ENCODE results near the gene OGFR.

The OGFR gene

DNA sequence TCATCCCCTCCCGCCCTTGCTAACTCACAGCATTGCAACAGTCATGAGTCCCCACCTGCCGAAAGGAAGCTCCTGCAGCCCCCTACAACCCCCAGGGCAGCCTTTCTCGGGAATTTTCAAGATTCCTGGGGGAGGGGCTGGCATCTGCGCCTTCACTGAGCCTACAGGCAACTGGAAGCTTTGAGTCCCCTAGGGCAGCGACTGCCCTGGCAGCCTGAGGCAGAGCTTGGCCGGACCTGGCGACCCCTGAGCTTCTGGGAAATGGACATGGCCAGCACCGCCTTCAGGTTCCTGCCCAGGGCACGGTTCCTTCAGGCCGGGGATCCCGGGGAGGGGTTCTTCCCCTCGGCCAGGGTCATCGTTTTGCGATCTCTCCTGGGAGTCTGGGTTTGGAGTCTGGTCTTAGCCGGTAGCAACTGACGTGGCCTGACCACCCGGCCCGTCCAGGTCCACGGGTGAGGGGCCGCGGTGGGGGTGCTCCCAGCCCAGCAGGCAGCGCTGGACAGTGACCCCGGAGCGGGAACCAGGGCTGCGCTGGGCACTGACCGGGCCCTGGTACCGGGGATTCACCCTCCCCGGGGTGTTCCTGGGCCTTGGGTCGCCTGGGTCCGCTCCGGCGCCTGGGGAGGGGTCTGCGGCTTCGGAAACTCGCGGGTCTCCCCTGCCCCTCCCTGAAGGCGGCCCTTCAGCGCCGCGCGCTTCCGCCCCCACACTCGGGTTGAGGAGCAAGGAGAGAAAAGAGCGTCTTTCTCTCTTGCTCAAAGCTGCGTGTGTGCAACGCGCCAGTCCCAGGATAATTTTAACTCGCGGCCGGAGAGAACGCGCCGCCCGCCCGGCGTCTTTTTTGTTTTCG is 11.6 kb downstream of the OGFR start:
- no peak for DNase-seq

DNA sequence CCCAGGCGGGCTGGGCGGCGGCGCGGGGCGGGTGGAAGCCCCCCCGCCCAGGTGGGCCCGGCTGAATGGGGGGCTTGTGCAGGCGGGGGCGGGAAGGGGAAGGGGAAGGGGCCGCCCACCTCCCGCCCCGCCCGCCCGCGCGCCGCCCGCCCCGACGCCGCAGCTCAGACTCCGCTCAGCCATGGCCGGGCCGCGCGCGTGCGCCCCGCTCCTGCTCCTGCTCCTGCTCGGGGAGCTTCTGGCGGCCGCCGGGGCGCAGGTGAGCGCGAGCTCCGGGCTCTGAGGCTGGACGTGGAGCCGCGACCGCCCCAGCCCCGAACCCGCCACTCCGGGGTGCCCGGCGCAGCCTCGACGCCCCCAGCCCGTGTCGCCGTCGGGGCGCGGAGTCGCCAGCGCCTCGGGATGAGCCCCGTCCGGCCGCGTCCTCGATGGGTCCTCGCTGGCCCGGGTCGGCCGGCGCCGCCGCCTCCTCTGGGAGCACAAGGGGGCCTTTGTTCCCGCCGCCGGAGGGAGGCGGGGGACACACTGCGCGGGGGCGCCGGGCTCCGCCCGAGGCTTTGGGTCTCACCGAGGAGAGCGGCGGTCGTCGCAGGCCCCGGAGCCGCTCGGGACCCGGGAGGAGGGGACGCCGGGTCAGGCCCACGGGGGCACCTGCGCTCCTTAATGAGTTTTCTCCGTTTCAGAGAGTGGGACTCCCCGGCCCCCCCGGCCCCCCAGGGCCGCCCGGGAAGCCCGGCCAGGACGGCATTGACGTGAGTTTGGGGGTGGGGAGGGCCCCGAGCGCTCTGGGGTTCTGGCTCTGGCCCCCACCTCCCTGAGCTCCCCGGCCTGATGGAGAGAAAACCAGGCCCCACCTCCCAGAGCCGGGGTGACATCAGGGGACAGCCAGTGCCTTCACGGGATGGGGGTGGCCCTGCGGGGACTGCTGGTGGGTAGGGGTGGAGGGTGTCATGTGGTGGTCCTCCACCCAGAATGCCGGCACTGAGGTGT is 12.5 kb downstream of the OGFR start, which contains the start of gene COL9A3:
COL9A3 (plus strand) TSS at position 167 of the 990 bp plus-strand sequence; CDS start at position 182, 15 bp downstream.
- DNase-seq: no peak

DNA sequence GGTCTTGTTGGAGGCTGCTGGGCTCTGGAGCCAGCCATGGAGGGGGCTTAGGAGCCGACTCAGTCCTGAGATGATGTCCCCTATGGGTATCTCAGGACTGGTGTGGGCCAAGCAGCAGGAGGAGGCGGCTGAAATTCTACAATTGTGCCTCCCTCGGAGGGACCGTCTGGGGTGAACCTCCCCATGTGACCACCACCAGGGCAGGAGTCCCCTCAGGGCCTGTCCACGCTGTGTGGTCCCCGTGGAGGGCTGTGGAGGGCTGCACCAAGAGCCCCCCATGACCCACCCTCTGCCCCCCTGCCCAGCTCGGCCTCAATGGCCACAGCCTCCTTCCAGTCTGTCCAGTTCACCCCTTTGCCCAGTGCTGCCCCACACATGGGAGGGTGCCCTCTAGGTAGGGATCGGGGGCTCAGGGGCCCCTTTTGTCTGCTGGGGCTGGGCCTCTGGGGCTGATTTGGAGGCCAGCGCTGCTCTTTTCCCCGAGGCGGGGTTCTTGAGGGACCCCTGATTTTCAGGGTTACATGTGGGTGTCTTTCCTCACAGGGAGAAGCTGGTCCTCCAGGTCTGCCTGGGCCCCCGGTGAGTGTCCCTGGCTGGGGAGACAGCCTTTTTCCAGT is 13.4 kb downstream of the OGFR start:
- no peak for DNase-seq

DNA sequence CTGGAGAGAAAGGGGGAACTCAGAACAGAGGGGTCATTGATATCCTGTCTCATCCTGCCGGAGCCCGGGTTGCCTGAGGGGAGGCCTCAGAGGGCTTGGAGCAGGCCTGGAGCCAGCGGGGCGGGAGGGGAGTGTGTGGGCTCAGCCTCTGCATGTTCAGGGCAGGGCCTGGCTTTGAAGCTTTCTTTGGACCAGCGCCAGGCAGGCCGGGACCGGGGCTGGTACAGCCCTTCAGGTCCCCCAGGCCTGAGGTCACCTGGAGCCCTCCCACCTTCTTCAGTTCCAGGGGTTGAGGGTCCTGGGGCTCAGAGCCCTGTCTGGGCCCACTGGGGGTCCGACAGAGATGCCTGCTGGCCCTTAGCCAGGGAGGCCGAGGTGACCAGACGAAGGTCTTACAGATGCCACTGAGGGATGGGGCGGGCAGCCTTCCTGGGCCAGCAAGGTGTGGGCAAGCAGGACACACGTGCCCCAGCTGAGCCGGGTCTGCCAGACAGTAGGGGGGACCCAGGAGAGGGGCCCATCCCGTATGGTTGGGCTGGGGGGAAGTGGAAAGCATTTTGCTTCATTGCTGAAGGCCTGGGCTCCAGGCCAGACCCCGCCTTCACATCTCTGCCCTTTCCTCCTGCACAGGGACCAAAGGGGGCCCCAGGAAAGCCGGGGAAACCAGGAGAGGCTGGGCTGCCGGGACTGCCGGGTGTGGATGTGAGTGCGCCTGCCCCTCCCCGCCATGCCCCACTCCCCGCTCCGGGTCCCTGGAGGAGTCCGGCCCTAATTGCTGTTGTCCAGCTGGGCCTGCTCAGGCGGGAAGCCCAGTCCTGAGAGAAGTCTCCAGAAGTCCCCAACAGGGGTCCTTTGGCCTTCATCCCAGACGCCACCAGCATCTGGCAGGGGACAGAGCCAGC is 14.2 kb downstream of the OGFR start:
- DNase-seq: no peak

DNA sequence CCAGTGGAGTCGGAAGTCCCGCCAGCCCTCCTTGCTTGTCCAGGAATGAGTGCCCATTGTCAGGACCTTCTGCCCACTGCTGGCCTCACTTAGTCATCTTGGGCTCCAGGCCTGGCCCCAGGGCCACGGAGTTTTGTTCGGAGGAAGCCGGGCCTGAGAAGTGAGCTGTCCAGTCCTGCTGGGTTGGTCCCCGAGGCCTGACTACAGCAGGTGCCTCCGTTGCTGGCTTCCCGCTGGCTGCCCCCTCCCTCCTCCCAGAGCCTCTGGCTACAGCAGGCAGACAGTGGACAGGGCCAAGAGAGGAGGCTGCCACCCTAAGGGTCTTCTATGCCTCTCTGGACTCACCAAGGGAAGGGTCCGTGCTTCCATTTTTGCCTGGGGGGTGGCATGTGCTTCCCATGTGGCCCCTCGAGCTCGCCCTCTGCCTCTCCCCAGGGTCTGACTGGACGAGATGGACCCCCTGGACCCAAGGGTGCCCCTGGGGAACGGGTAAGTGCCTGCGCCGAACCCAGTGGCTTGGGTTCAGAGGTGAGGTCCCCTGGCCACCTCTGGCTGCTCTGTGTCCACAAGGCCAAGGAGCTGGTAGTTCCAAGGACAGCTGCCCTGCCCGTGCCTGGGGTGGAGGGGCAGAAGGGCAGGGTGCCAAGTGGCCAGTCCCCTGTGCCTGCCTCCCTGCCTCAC is 15.0 kb downstream of the OGFR start:
- DNase-seq: no peak

DNA sequence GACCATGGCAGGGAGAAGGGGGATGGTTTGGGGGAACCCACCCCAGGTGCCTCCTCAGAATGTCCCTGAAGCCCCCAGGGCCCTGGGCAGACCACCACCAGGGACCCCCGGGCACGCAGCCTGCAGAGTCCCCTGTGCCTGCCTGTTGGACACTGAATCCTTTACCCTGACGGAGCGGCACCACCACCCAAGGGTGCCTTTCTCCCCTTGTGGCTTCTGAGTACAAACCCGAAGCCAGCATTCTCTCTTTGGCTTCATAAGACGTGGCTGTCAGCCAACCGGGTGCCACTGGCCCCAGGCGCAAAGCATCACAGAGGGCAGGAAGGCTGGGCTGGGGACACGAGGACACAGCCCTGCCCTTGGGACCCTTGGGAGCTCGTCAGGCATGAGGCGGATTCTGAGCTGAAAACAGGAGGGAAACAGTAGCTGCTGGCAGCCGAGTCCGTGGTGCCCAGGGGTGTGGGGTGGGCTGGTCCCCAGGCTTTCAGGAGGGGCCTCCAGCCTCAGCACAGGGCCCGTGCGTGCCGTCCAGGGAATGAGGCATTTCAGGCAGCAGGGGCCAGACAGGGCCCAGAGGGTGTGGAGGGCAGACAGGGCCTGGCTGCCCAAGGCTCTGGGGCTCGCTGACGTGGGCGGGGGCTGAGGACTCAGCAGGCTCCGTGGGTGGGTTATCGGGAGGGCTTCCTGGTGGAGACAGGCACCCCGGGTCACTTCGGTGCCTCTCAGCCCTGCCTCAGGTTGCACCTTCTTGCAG is 15.8 kb downstream of the OGFR start:
- DNase-seq: no peak

DNA sequence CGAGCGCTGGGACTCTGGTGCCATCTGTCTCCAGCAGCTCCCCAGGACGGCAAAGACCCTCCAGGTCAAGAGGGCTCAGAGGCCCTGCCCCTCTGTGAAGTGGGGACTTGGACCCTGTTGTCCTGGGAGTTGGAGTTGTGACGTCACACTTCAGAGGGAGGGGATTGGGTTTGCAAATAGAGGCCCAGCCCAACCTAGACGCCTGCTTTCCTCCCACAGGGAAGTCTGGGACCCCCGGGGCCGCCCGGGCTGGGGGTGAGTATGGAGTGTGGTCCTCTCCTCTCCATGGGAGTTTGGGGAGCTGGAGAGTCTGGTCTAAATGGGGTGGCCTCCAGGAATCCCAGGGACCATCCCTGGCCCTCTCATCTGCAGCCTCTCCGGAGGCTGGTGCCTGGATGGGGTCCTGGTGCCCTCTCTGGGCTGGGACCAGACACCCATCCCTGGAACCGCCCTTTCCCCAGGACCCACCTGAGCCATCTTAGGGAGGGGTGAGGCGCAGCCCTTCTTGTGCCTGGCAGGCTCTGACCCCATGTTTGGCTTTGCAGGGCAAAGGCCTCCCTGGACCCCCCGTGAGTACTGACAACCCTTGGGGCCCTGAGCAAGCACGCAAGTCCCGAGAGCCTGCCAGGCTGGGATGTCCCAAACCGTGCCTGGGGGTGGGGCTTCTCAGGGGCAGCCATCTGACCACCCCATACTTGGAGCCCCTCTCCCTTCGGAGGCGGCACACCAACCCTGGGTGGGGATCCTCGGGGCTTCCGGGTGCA is 16.5 kb downstream of the OGFR start:
- no peak for DNase-seq

DNA sequence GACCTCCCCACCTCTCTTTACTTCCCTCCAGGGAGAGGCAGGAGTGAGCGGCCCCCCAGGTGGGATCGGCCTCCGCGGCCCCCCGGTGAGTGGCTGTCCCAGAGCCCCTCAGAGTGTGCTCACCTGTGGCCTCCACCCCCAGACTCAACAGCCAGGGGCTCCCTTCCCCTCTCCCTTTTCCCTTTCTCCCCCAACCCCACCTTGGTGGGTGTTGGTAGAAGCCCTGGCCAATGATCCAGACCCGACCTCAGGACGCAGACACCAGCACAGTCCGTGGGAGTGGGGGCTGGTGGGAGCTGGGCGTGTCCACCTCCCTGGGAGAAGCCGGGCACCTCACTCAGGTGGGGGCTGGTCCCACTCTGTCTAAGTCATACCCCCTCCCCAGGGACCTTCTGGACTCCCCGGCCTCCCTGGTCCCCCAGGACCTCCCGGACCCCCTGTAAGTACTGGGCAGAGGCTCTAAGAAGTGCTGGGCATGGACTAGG is 17.1 kb downstream of the OGFR start:
- no peak for DNase-seq

DNA sequence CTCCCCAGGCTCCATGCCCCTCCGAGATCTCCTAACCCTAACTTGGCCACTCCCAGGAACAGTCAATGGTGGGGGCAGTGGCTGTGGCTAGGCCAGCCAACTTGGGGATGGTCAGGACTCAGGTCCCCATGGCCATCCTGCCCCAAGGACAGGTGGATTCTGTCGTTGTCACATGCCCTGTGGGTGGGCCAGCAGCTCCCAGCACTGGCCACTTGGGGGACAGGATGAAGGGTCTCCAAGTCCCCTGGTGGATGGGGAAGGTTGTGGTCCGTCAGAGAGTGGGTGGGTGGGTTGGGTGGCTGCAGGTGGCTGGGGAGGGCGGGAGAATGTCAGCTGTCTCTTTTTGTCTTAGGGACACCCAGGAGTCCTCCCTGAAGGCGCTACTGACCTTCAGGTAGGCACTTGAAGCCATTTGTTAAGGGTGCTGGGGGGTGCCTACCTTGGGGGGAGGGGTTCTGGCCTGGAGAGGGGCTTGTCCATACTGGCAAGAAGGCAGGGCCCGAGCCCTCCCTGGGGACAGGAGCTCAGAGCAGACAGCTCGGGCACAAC is 17.7 kb downstream of the OGFR start:
- DNase-seq: no peak

DNA sequence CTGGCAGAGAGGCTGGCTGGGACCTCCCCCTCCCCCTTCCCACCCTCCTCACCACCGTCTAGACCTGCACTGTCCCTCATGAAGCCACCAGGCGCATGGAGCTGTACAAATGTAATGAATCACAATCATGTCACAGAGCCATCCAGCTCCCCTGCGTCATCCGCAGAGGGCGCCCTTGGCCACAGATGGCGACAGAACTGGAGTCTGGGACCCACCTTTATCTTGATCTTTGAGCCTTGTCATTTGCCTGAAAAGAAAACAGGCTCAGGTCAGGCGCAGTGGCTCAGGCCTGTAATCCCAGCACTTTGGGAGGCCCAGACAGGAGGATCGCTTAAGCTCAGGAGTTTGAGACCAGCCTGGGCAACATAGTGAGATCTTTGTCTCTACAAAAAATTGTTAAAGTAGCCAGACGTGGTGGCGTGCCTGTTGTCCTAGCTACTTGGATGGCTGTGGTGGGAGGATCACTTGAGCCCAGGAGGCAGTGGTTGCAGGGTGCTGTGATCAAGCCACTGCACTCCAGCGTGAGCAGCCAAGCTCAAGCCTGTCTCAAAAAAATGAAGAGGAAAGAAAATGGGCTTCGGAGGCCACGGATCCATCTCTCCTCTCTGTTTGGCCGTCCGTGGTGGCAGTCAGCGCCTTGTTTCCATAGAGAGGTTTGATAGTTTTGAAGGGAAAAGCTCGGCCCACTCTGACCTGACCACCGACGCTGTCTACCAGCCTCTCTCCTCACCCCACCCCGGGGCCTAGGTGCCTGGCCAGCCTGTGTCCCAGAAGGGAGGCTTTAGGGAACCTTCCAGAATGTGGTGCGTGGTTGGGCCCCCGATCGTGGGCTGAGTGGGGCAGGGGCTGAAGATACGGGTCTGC is 18.4 kb downstream of the OGFR start:
- no peak for DNase-seq

DNA sequence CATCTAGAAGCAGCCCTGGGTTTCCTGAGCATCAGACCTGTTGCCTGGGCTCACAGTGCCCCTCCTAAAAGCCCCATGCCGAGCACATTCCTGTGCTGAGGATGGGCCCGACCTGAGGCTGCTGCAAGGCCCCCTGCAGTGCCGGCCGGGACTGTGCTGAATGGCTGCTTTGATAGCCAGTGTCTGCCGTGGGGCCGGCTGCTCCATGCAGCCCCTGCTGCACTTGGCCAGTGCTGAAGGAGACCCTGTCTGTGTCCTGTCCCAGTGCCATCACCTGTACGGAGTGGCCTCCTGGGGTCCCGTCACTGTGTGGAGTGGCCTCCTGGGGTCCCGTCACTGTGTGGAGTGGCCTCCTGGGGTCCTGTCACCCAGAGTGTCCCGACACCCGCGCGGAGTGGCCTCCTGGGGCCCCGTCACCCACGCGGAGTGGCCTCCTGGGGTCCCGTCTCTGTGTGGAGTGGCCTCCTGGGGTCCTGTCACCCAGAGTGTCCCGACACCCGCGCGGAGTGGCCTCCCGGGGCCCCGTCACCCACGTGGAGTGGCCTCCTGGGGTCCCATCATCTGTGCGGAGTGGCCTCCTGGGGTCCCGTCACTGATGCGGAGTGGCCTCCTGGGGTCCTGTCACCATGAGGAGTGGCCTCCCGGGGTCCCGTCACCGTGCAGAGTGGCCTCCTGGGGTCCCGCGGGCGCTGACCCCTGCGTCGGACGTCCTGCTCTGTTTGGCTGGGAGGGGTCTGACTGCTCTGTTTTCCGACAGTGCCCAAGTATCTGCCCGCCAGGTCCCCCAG is 19.2 kb downstream of the OGFR start:
- DNase-seq: no peak

DNA sequence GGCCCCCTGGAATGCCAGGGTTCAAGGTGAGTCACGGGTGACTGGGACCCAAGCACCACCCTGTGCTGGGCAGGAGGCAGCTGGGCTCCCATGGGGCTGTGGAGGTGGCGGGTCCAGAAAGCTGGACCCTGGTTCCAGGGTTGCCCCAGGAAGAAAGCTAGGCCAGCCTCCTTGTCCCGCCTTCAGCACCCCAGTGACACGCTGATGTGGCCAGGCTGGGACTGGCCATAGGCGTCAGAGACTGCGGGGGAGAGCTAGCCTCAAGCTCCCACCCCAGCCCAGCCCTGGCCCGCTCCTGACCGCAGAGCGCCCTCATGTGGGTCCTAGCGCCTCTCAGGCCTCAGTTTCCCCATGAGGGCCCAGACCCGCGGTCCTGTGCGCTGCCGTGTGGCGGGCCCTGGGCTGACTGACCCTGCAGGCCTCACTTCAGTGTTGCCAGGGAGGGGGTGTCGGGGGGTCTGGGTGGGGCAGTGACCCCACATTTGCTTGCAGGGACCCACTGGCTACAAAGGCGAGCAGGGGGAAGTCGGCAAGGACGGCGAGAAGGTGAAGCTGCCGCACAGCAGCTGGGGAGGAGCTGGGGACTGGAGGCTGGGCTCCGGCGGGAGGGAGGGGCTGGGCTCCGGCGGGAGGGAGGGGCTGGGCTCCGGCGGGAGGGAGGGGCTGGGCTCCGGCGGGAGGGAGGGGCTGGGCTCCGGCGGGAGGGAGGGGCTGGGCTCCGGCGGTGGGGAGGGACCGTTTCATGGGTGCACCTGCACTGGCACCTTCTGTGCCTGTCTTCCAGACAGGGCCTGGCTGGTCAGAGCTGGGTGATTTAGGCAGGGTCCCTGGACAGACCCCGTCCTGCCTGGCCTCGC is 20.1 kb downstream of the OGFR start:
- DNase-seq: peak; percentile 52

DNA sequence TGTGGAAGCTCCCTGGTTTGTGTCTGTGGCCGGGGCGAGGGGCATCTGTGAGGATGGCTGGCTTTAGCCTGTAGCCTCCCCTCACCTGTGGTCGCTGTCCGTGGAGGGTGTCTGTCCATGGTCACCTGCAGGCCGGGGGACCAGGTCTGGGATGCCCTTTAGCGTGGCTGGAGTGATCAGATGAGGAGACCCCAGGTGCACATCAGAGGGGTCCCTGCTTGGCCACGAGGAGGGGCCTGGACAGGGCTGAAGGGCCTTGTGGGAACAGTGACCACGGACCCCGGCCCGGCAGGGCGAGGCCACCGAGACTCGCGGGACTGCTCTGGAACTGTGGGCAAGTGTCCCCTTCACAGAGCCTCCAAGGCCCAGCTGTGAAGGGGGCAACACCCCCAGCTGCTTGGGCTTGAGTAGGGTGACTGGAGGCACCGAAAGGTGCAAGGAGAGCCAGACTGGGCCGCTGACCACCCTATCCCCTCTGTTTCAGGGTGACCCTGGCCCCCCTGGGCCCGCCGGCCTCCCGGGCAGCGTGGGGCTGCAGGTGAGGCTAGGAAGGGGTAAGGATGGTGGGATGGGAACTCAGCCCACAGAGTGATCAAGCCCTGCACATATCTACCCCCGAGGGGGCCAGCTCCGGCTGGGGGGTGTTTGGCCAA is 20.8 kb downstream of the OGFR start:
- no peak for DNase-seq

DNA sequence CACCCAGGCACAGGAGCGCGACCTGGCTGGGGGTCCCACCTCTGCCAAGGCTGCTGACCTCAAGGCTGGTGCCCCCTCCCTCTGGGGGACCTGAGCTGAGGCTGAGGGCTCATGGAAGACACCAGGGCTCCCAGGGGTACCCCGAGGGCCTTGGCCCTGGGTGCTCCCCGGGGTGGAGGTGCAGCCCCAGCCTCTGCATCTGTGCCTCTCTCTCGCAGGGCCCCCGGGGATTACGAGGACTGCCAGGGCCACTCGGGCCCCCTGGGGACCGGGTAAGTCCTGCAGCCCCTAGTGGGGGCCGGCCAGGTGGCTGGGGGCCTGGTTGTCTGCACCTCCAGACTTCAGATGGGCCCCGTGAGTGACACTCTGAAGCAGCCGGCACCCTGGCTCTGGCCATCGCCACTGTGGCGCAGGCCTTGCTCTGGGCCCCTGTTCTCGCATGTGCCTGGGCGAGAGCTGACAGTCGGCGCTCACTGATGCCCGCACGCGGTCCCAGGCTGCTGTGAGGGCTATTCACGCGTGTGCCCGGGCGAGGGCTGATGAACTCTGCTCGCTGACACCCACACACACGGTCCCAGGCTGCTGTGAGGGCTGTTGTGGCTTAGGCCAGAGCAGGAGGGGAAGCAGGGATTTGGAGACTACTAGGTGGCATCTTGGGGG is 21.5 kb downstream of the OGFR start:
- DNase-seq: no peak

DNA sequence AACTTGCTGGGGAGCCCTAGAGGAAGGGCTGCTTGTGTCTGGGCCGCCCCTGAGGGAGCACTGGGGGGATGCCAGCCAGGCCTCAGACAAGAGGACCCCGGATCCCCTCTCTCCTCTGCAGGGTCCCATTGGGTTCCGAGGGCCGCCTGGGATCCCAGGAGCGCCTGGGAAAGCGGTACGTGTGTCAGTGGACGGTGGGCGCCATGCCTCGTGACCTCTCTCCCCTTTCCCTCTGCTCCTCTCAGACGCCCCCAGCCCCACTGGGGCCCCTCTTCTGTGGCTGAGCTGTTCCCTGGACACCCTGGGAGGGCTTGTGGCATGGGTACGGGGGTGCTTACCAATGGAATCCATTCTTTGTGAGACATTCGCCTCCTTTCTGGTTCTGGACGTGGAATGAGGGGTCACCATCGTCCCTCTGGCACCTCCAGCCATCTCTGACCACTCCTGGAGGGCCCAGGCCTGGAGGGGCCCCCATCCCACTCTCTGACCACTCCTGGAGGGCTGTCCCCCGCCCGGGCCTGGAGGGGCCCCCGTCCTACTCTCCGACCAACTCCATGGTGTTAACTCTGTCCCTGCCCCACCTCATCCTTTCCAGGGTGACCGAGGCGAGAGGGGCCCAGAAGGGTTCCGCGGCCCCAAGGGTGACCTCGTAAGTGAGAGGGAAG is 22.1 kb downstream of the OGFR start:
- no peak for DNase-seq
